CD4-positive, alpha-beta T cell treated with Interleukin-17A for 1 hour (primary cell): ENCODE data around the gene IL27RA.
A peak's percentile ranks its signal among the peaks of the same experiment; 100 is the strongest.

Experiments
- DNase-seq: peaks from one replicate; pipeline ENCODE4 v3.0.0-alpha.2; 2020

IL27RA gene

GRCh38 chr19:14089662-14090508 lies 58.3 kb downstream of the IL27RA start:
- peak; percentile 48 for DNase-seq

- DNase-seq = peak; percentile 90
Observed at GRCh38 chr19:14090509-14091080, 59.0 kb downstream of the IL27RA start, which contains the start of gene SAMD1. TSS of gene SAMD1 (minus strand) at chr19:14090751.

GRCh38 chr19:14091081-14091812 lies 59.7 kb downstream of the IL27RA start:
- DNase-seq = peak; percentile 75

GRCh38 chr19:14091813-14092462 lies 60.4 kb downstream of the IL27RA start:
- DNase-seq = no peak

GRCh38 chr19:14093117-14093823 lies 61.7 kb downstream of the IL27RA start:
- no peak for DNase-seq

- no peak for DNase-seq
Observed at GRCh38 chr19:14094854-14095253, 63.3 kb downstream of the IL27RA start.

- DNase-seq = no peak
Observed at GRCh38 chr19:14096272-14096992, 64.9 kb downstream of the IL27RA start.

- no peak for DNase-seq
Observed at GRCh38 chr19:14097532-14098151, 66.1 kb downstream of the IL27RA start.

- DNase-seq = no peak
Observed at GRCh38 chr19:14101003-14101545, 69.5 kb downstream of the IL27RA start.

- DNase-seq = no peak
Observed at GRCh38 chr19:14102102-14102696, 70.6 kb downstream of the IL27RA start.

- no peak for DNase-seq
Observed at GRCh38 chr19:14102756-14103155, 71.2 kb downstream of the IL27RA start.
